DMS 273 (cell line): ENCODE data around the gene SPP2.

Source experiments
- DNase-seq: peaks from one replicate; lab custom pipeline; 2025; ENCODE audit not compliant: unreplicated experiment; lab: John Stamatoyannopoulos, UW

SPP2 gene

GRCh38 chr2:234038076-234038802 lies 12.3 kb upstream of the SPP2 start:
- no peak for DNase-seq

- no peak for DNase-seq
Observed at GRCh38 chr2:234044157-234044556, 6.3 kb upstream of the SPP2 start.

GRCh38 chr2:234046521-234046920 lies 4.0 kb upstream of the SPP2 start:
- no peak for DNase-seq

GRCh38 chr2:234047361-234047760 lies 3.1 kb upstream of the SPP2 start:
- DNase-seq: no peak

- no peak for DNase-seq
Observed at GRCh38 chr2:234048049-234048448, 2.5 kb upstream of the SPP2 start.

GRCh38 chr2:234051374-234052070 lies 1.0 kb downstream of the SPP2 start:
- DNase-seq: no peak

- no peak for DNase-seq
Observed at GRCh38 chr2:234058881-234059280, 8.4 kb downstream of the SPP2 start.

GRCh38 chr2:234060236-234060635 lies 9.7 kb downstream of the SPP2 start:
- no peak for DNase-seq

- DNase-seq: no peak
Observed at GRCh38 chr2:234061624-234062257, 11.2 kb downstream of the SPP2 start.

GRCh38 chr2:234066587-234066986 lies 16.1 kb downstream of the SPP2 start:
- DNase-seq: no peak

- no peak for DNase-seq
Observed at GRCh38 chr2:234071664-234072063, 21.2 kb downstream of the SPP2 start.

GRCh38 chr2:234072454-234072853 lies 22.0 kb downstream of the SPP2 start:
- no peak for DNase-seq

GRCh38 chr2:234074751-234075517 lies 24.4 kb downstream of the SPP2 start:
- DNase-seq: peak; percentile 55

GRCh38 chr2:234075518-234075915 lies 25.0 kb downstream of the SPP2 start:
- peak; percentile 39 for DNase-seq

- no peak for DNase-seq
Observed at GRCh38 chr2:234075947-234076346, 25.4 kb downstream of the SPP2 start.

- no peak for DNase-seq
Observed at GRCh38 chr2:234076451-234076850, 25.9 kb downstream of the SPP2 start.

GRCh38 chr2:234078129-234078528 lies 27.6 kb downstream of the SPP2 start:
- DNase-seq: no peak

- peak; percentile 5 for DNase-seq
Observed at GRCh38 chr2:234081970-234082822, 31.7 kb downstream of the SPP2 start.

GRCh38 chr2:234083572-234084348 lies 33.3 kb downstream of the SPP2 start:
- no peak for DNase-seq

GRCh38 chr2:234091432-234091879 lies 41.0 kb downstream of the SPP2 start:
- DNase-seq: peak; percentile 31
